Colonic mucosa (tissue), 4 donors: ENCODE measurements around the gene CARD11. TPM values are rescaled to one million over a fixed set of nuclear protein-coding genes. Genes with fewer than 3 reads are reported as not detected.

ENCODE experiments used
- DNase-seq: peaks from one replicate; pipeline ENCODE4 v3.0.0-alpha.2; 2020
- H3K27ac ChIP-seq: fragments of 200-600 bp; one replicate; pipeline ENCODE4 v1.8.0; 2021
- H3K27me3 ChIP-seq: fragments of 200-600 bp; one replicate; pipeline ENCODE4 v1.8.0; 2021
- H3K36me3 ChIP-seq: fragments of 200-600 bp; one replicate; pipeline ENCODE4 v1.8.0; 2021
- H3K4me1 ChIP-seq: fragments of 200-600 bp; one replicate; pipeline ENCODE4 v1.8.0; 2021; ENCODE audit warnings: mild to moderate bottlenecking
- H3K4me3 ChIP-seq: fragments of 200-600 bp; one replicate; pipeline ENCODE4 v1.8.0; 2021
- H3K9ac ChIP-seq, 2 donors: one replicate each; pipeline ENCODE4 v1.7.0; 2013; ENCODE audit warnings: control low read depth in 2 of 2, low read depth in 2 of 2, low read length in 2 of 2
- H3K9me3 ChIP-seq: fragments of 200-600 bp; one replicate; pipeline ENCODE4 v1.8.0; 2021
- CTCF ChIP-seq: fragments of 200-600 bp; IDR thresholded peaks from one replicate; pipeline ENCODE4 v1.8.0; 2022; ENCODE audit warnings: antibody characterized with exemption, mild to moderate bottlenecking
- intact Hi-C: fragments of 100-400 bp; cut with DNase I; formaldehyde crosslinking; loops from one replicate; pipeline ENCODE4 v1.14.1; 2022
- total RNA-seq, 2 donors: library from RNA; stranded (reverse); fragmentation: NEBNext Ultra II Directional in 1 of 2; extraction: Animal tissue kit (Norgen Biotek cat#: 25700) in 1 of 2; gene quantifications; one replicate each; pipeline ENCODE4 v1.2.1, GENCODE V29; 2021
- donor health status: healthy.
- donor health status: DM: no; HTN: no; CAD: no.
- donor health status: DM: no; HTN: no; CAD: no.

The CARD11 gene
- total RNA-seq, 2 donors from 2014 or later = 1.8 to 5.0 TPM

GRCh38 chr7:3019801-3020200 lies 23.9 kb downstream of the CARD11 start:
- H3K4me1 ChIP-seq = no peaks in the 10 kb centered on the region
- H3K4me3 ChIP-seq = no peak overlapping the region
- intact Hi-C loops = no loop called here
- H3K27me3 ChIP-seq = no peaks in the 10 kb centered on the region
- DNase-seq = no peak
- H3K36me3 ChIP-seq = no peaks in the 10 kb centered on the region
- H3K27ac ChIP-seq = no peak overlapping the region
- H3K9me3 ChIP-seq = no peaks in the 10 kb centered on the region
- H3K9ac ChIP-seq = no peak overlapping the region
- TF ChIP-seq CTCF = no peak

- H3K9me3 ChIP-seq = no peaks in the 10 kb centered on the region
- H3K4me1 ChIP-seq = no peaks in the 10 kb centered on the region
- intact Hi-C loops = no loop called here
- no peak overlapping the region for H3K27ac ChIP-seq
- H3K36me3 ChIP-seq = no peaks in the 10 kb centered on the region
- no peak for DNase-seq
- no peak for TF ChIP-seq CTCF
- H3K4me3 ChIP-seq = no peak overlapping the region
- no peak overlapping the region for H3K9ac ChIP-seq
- H3K27me3 ChIP-seq = no peaks in the 10 kb centered on the region
Measured at GRCh38 chr7:3013975-3014792, 29.5 kb downstream of the CARD11 start.

GRCh38 chr7:3011211-3011852 lies 32.3 kb downstream of the CARD11 start:
- H3K4me3 ChIP-seq = no peak overlapping the region
- DNase-seq = no peak
- H3K27ac ChIP-seq = no peak overlapping the region
- no peaks in the 10 kb centered on the region for H3K9me3 ChIP-seq
- H3K4me1 ChIP-seq = no peaks in the 10 kb centered on the region
- no peak for TF ChIP-seq CTCF
- intact Hi-C loops = no loop called here
- no peak overlapping the region for H3K9ac ChIP-seq
- no peaks in the 10 kb centered on the region for H3K27me3 ChIP-seq
- no peaks in the 10 kb centered on the region for H3K36me3 ChIP-seq

GRCh38 chr7:3010161-3010560 lies 33.5 kb downstream of the CARD11 start:
- Histone ChIP-seq H3K9ac (no peak overlapping the region), H3K27ac (no peak overlapping the region), H3K9me3 (no peaks in the 10 kb centered on the region), H3K36me3 (no peaks in the 10 kb centered on the region), H3K4me3 (no peak overlapping the region), H3K27me3 (no peaks in the 10 kb centered on the region), H3K4me1 (no peaks in the 10 kb centered on the region)
- TF ChIP-seq CTCF = no peak
- intact Hi-C loops = no loop called here
- no peak for DNase-seq

- Histone ChIP-seq H3K4me1 (no peaks in the 10 kb centered on the region), H3K27me3 (no peaks in the 10 kb centered on the region), H3K9ac (no peak overlapping the region), H3K36me3 (no peaks in the 10 kb centered on the region), H3K27ac (no peak overlapping the region), H3K9me3 (no peaks in the 10 kb centered on the region), H3K4me3 (no peak overlapping the region)
- no peak for DNase-seq
- TF ChIP-seq CTCF = no peak
- intact Hi-C loops = no loop called here
Measured at GRCh38 chr7:3009086-3009485, 34.6 kb downstream of the CARD11 start.
